ENCODE results near the gene LMOD3.

LMOD3 gene

DNA sequence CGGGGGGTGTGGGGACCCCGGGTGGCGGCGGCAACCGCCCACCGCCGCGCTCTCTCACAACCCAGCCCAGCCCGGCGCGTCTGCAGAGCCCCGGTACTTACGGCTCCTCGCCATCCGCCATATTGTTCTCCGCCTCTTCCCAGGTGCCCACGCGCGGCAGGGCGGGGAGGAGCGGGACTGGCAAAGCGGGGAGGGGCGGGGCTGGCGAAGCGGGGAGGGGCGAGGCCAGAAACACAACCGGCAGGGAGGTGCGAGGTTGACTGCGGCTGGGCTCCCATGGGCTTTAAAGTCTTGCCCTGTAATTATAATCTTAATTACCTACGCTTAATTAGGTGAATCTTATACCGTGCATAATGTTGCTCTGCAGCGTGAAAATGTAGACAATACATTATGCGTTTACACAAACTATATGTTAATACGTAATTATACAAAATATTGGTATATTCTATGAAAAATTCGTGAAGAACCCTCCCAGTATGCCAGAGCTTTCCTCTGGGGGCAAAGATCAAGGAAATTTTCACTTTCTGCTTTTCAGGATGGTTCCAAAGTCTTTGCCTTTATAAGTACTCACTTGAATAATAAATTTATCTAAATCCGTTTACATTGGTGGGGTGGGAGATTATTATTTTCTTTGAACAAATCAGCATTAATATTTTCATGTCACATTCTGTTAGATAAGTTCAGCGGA is 42.0 kb downstream of the LMOD3 start, which contains the start of gene UBA3:
UBA3 (minus strand) TSS at position 133 of the 688 bp plus-strand sequence; CDS start at position 121, 12 bp downstream.
- H2AFZ ChIP-seq: peak within 1 kb of the TSS; percentile 72
- H3K4me3 ChIP-seq (ENCODE audit: low read depth, low read length): peak within 1 kb of the TSS; percentile 83
- H3K27me3 ChIP-seq (ENCODE audit: control insufficient read depth, insufficient read depth, low read length): no peaks in the 10 kb centered on the region
- peak within 1 kb of the TSS; percentile 92 for H3K4me2 ChIP-seq (ENCODE audit: low read length)
- TF ChIP-seq, protein P1, sequence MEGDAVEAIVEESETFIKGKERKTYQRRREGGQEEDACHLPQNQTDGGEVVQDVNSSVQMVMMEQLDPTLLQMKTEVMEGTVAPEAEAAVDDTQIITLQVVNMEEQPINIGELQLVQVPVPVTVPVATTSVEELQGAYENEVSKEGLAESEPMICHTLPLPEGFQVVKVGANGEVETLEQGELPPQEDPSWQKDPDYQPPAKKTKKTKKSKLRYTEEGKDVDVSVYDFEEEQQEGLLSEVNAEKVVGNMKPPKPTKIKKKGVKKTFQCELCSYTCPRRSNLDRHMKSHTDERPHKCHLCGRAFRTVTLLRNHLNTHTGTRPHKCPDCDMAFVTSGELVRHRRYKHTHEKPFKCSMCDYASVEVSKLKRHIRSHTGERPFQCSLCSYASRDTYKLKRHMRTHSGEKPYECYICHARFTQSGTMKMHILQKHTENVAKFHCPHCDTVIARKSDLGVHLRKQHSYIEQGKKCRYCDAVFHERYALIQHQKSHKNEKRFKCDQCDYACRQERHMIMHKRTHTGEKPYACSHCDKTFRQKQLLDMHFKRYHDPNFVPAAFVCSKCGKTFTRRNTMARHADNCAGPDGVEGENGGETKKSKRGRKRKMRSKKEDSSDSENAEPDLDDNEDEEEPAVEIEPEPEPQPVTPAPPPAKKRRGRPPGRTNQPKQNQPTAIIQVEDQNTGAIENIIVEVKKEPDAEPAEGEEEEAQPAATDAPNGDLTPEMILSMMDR (IDR thresholded peaks at IDR 0.05): no peak
- peaks cover 20% of the 10 kb centered on the region for H3K4me1 ChIP-seq
- no peaks in the 10 kb centered on the region for H3K9me3 ChIP-seq (ENCODE audit: control insufficient read depth, low read length)
- H3K27ac ChIP-seq: peak within 1 kb of the TSS; percentile 48
- peaks cover 12% of the 10 kb centered on the region for H3K79me2 ChIP-seq
- H3K9ac ChIP-seq: no peak within 1 kb of the TSS
- H3K36me3 ChIP-seq (ENCODE audit: control insufficient read depth, insufficient read depth, low read length): no peaks in the 10 kb centered on the region

DNA sequence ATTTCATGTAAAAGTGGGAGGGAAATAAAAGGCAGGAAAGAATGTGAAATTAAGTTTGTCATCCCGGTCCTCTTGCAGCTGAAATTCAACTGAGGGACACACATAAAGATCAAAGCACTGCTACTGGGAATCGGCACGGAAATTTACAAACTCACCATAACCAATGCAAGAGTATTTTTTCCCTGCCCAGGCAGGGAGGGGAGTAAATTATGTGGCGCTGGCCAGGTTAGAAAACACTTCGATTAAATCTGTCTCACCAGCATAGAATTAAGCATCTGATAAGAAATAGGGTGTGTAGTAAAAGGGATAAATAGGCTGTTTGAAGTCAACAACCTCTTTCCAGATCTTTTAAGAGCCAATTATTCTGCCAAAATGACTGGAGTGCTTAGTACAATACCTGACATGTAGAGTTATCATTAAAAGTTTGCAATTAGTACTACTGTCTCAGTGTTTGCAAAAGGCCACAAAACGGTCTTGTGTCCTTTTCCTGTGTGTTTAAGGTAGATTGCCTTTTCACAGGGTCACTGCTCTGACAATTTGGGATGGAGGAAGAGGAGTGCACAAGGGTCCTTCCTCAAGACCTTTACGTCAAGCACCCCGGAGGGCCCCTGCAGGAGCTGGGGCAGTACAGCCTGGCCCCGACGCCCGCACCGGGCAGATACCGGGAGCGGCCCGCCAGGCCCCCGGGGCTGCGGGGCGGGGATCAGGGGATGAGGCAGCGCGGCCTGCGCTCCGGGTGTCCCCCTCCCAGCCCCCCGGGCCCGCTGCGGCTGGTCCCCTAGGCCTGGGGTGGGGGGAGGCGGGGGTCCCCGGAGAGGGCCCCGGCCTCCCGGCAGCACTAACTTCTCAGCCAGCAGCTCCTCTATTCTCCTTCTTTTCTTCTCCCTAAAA is 42.9 kb downstream of the LMOD3 start:
- Histone ChIP-seq H3K79me2 (peaks cover 10% of the 10 kb centered on the region), H3K9ac (no peak overlapping the region), H3K4me2 (ENCODE audit: low read length) (peak overlapping the region; percentile 92), H3K36me3 (ENCODE audit: control insufficient read depth, insufficient read depth, low read length) (no peaks in the 10 kb centered on the region), H3K4me3 (ENCODE audit: low read depth, low read length) (peak overlapping the region; percentile 83), H3K4me1 (peaks cover 18% of the 10 kb centered on the region), H3K27me3 (ENCODE audit: control insufficient read depth, insufficient read depth, low read length) (no peaks in the 10 kb centered on the region), H3K27ac (peak overlapping the region; percentile 48), H2AFZ (peak overlapping the region; percentile 72), H3K9me3 (ENCODE audit: control insufficient read depth, low read length) (no peaks in the 10 kb centered on the region)
- TF ChIP-seq, protein P1 (IDR thresholded peaks at IDR 0.05): no peak

DNA sequence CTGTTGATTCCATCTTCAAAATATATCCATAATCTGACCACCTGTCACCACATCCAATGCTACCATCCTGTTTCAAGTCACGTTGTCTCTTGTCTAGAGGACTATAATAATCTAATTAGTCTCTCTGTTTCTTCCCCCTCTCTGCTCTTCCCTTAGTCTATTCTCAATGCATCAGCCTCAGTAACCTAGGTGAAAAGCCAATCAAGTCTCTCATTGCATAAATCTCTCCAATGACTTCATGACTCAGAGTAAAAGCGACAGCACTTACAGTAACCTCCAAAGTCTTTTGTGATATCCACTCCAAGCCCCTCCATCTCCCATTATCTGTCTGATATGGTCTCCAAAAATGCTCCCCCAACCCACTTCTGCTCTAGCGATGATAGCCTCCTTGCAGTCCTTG is 49.5 kb downstream of the LMOD3 start:
- Histone ChIP-seq H3K27me3 (ENCODE audit: control insufficient read depth, insufficient read depth, low read length) (no peaks in the 10 kb centered on the region), H3K36me3 (ENCODE audit: control insufficient read depth, insufficient read depth, low read length) (no peaks in the 10 kb centered on the region), H3K4me2 (ENCODE audit: low read length) (no peak overlapping the region), H3K9me3 (ENCODE audit: control insufficient read depth, low read length) (no peaks in the 10 kb centered on the region), H3K4me1 (no peaks in the 10 kb centered on the region), H3K79me2 (peaks cover 15% of the 10 kb centered on the region), H3K4me3 (ENCODE audit: low read depth, low read length) (no peak overlapping the region), H3K9ac (no peak overlapping the region), H2AFZ (no peak overlapping the region), H3K27ac (no peak overlapping the region)
- TF ChIP-seq, protein P1 (IDR thresholded peaks at IDR 0.05): no peak

DNA sequence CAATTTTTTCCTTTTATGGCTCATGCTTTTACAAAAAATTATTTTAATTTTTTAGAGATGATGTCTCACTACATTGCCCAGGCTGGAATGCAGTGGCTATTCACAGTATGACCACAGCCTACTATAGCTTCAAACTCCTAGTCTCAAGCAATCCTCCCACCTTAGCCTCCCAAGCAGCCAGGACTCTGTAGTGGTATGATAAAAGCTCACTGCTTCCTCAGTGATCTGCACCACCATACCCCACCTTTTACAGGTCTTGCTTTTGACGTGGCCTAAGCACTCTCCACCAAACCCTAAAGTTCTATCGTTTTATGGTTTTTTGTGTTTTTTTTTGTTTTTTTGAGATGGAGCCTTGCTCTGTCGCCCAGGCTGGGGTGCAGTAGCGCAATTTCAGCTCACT is 56.3 kb downstream of the LMOD3 start:
- no peak overlapping the region for H3K9ac ChIP-seq
- H3K27ac ChIP-seq: no peak overlapping the region
- no peaks in the 10 kb centered on the region for H3K79me2 ChIP-seq
- H3K4me3 ChIP-seq (ENCODE audit: low read depth, low read length): no peak overlapping the region
- no peak overlapping the region for H2AFZ ChIP-seq
- no peak overlapping the region for H3K4me2 ChIP-seq (ENCODE audit: low read length)
- H3K27me3 ChIP-seq (ENCODE audit: control insufficient read depth, insufficient read depth, low read length): no peaks in the 10 kb centered on the region
- TF ChIP-seq, protein P1 (IDR thresholded peaks at IDR 0.05): no peak
- H3K9me3 ChIP-seq (ENCODE audit: control insufficient read depth, low read length): no peaks in the 10 kb centered on the region
- H3K36me3 ChIP-seq (ENCODE audit: control insufficient read depth, insufficient read depth, low read length): no peaks in the 10 kb centered on the region
- no peaks in the 10 kb centered on the region for H3K4me1 ChIP-seq
